BLaER1 (cell line): Measurements from ENCODE around the gene NR6A1.

Source experiments
- H3K27ac ChIP-seq: shearing (Covaris generic); formaldehyde crosslinking; 2 replicates; pipeline ENCODE4 v1.8.1; 2022
- H3K27me3 ChIP-seq: shearing (Covaris generic); formaldehyde crosslinking; 2 replicates; pipeline ENCODE4 v1.8.1; 2022
- H3K36me3 ChIP-seq: shearing (Covaris generic); formaldehyde crosslinking; 2 replicates; pipeline ENCODE4 v1.8.1; 2022
- H3K4me1 ChIP-seq: shearing (Covaris generic); formaldehyde crosslinking; 2 replicates; pipeline ENCODE4 v1.8.1; 2022
- H3K4me2 ChIP-seq: shearing (Covaris generic); formaldehyde crosslinking; 2 replicates; pipeline ENCODE4 v1.8.1; 2022
- H3K4me3 ChIP-seq: shearing (Covaris generic); formaldehyde crosslinking; 2 replicates; pipeline ENCODE4 v1.8.1; 2022
- H3K9ac ChIP-seq: shearing (Covaris generic); formaldehyde crosslinking; 2 replicates; pipeline ENCODE4 v1.8.1; 2022
- H3K9me3 ChIP-seq: shearing (Covaris generic); formaldehyde crosslinking; 2 replicates; pipeline ENCODE4 v1.8.1; 2022
- H4K20me1 ChIP-seq: shearing (Covaris generic); formaldehyde crosslinking; 2 replicates; pipeline ENCODE4 v1.8.1; 2022
- Cebpa-rat ChIP-seq: shearing (Covaris generic); IDR thresholded peaks from 2 replicates; pipeline ENCODE4 v1.8.1; 2022

The NR6A1 gene

DNA sequence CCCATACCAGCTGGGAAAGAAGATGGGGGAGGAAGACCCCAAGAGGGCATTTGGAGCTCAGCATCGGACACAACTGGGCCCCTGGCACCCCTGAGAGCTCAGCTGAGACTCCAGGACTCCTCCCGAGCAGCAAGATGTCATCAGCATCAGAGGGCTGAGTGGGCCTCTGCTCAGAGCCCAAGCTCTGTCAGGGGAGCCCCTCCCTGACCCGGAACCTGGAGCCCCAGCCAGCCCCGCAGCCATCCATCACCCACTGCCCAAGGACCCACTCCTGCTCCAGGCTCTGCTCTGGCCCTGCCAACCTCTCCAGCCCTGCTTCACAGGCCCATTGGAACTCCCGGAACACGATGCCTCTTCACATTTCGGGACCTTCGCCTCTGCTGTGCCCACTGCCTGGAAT is 273.7 kb downstream of the NR6A1 start:
- H3K36me3 ChIP-seq = no peaks in the 10 kb centered on the region
- TF ChIP-seq Cebpa-rat = no peak
- H3K27me3 ChIP-seq = peaks cover 19% of the 10 kb centered on the region
- H3K4me2 ChIP-seq = no peak overlapping the region
- no peaks in the 10 kb centered on the region; the same call in 1 of the 2 replicates for H4K20me1 ChIP-seq
- H3K4me3 ChIP-seq = no peak overlapping the region
- H3K4me1 ChIP-seq = peaks cover 16% of the 10 kb centered on the region
- no peaks in the 10 kb centered on the region for H3K9me3 ChIP-seq
- no peak overlapping the region for H3K27ac ChIP-seq
- H3K9ac ChIP-seq = no peak overlapping the region

GRCh38 chr9:124496463-124496862 is 274.6 kb downstream of the NR6A1 start:
- Histone ChIP-seq H3K4me1 (peaks cover 16% of the 10 kb centered on the region), H4K20me1 (no peaks in the 10 kb centered on the region), H3K27me3 (peaks cover 9% of the 10 kb centered on the region), H3K4me2 (peak overlapping the region; percentile 64), H3K9me3 (no peaks in the 10 kb centered on the region), H3K27ac (no peak overlapping the region), H3K4me3 (no peak overlapping the region), H3K9ac (no peak overlapping the region), H3K36me3 (no peaks in the 10 kb centered on the region)
- TF ChIP-seq Cebpa-rat = no peak

- Histone ChIP-seq H3K4me1 (peaks cover 16% of the 10 kb centered on the region), H4K20me1 (no peaks in the 10 kb centered on the region), H3K4me2 (peak overlapping the region; percentile 64), H3K4me3 (no peak overlapping the region), H3K27ac (no peak overlapping the region), H3K36me3 (no peaks in the 10 kb centered on the region), H3K27me3 (peaks cover 5% of the 10 kb centered on the region), H3K9me3 (no peaks in the 10 kb centered on the region), H3K9ac (no peak overlapping the region)
- no peak for TF ChIP-seq Cebpa-rat
Measured at GRCh38 chr9:124496075-124496449, 275.0 kb downstream of the NR6A1 start.

- Histone ChIP-seq H3K9me3 (no peaks in the 10 kb centered on the region), H3K9ac (no peak overlapping the region), H3K27ac (no peak overlapping the region), H3K36me3 (no peaks in the 10 kb centered on the region), H3K4me1 (peaks cover 16% of the 10 kb centered on the region), H3K27me3 (no peaks in the 10 kb centered on the region), H3K4me2 (peak overlapping the region; percentile 64), H3K4me3 (no peak overlapping the region), H4K20me1 (no peaks in the 10 kb centered on the region)
- no peak for TF ChIP-seq Cebpa-rat
Measured at GRCh38 chr9:124495126-124496074, 275.7 kb downstream of the NR6A1 start.

DNA sequence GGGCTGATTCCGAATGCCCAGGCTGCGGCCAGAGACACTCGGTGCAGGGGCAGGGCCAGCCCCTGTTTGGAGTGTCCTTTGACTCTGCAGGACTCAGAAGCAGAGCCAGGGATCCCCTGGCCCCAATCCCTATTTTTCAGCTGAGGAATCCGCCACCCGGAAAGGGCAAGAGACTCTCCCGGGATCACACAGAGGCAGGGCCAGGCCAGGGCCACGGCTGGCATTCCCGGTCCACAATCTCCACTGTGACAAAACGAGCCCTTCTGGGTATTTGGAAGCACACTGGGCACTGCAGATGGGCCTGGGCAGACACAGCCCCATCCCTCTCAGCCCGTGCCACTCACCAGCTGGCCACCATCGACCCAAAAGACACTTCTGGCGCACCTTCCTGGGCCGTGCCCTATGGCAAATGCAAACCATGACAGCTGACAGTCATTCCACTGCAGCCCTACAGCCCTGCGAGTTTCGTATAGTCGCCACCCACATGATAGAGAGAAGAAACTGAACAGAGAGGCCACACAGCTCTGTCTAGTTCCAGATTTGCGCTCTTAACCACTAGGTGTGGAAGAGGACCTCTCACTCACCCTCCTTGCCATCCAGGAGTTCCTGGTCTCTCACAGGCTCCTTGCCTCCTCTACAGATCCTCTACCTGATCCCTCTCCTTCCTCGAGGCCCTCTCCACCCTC is 277.2 kb downstream of the NR6A1 start:
- H3K27me3 ChIP-seq = no peaks in the 10 kb centered on the region
- peaks cover 16% of the 10 kb centered on the region for H3K4me1 ChIP-seq
- no peak overlapping the region for H3K4me3 ChIP-seq
- H3K9me3 ChIP-seq = no peaks in the 10 kb centered on the region
- no peak overlapping the region for H3K27ac ChIP-seq
- no peaks in the 10 kb centered on the region for H4K20me1 ChIP-seq
- TF ChIP-seq Cebpa-rat = no peak
- no peak overlapping the region for H3K4me2 ChIP-seq
- no peak overlapping the region for H3K9ac ChIP-seq
- no peaks in the 10 kb centered on the region for H3K36me3 ChIP-seq

GRCh38 chr9:124493218-124493617 is 277.9 kb downstream of the NR6A1 start:
- no peaks in the 10 kb centered on the region for H4K20me1 ChIP-seq
- H3K9me3 ChIP-seq = no peaks in the 10 kb centered on the region
- no peak overlapping the region for H3K9ac ChIP-seq
- TF ChIP-seq Cebpa-rat = no peak
- H3K27ac ChIP-seq = no peak overlapping the region
- no peaks in the 10 kb centered on the region for H3K27me3 ChIP-seq
- H3K4me3 ChIP-seq = no peak overlapping the region
- no peak overlapping the region for H3K4me2 ChIP-seq
- H3K4me1 ChIP-seq = peaks cover 16% of the 10 kb centered on the region
- no peaks in the 10 kb centered on the region for H3K36me3 ChIP-seq

- H3K9me3 ChIP-seq = no peaks in the 10 kb centered on the region
- no peaks in the 10 kb centered on the region for H3K36me3 ChIP-seq
- H3K27me3 ChIP-seq = no peaks in the 10 kb centered on the region
- TF ChIP-seq Cebpa-rat = no peak
- no peak overlapping the region for H3K4me2 ChIP-seq
- no peaks in the 10 kb centered on the region for H4K20me1 ChIP-seq
- H3K4me3 ChIP-seq = no peak overlapping the region
- H3K9ac ChIP-seq = no peak overlapping the region
- peaks cover 16% of the 10 kb centered on the region for H3K4me1 ChIP-seq
- no peak overlapping the region for H3K27ac ChIP-seq
Measured at GRCh38 chr9:124492818-124493217, 278.3 kb downstream of the NR6A1 start.

DNA sequence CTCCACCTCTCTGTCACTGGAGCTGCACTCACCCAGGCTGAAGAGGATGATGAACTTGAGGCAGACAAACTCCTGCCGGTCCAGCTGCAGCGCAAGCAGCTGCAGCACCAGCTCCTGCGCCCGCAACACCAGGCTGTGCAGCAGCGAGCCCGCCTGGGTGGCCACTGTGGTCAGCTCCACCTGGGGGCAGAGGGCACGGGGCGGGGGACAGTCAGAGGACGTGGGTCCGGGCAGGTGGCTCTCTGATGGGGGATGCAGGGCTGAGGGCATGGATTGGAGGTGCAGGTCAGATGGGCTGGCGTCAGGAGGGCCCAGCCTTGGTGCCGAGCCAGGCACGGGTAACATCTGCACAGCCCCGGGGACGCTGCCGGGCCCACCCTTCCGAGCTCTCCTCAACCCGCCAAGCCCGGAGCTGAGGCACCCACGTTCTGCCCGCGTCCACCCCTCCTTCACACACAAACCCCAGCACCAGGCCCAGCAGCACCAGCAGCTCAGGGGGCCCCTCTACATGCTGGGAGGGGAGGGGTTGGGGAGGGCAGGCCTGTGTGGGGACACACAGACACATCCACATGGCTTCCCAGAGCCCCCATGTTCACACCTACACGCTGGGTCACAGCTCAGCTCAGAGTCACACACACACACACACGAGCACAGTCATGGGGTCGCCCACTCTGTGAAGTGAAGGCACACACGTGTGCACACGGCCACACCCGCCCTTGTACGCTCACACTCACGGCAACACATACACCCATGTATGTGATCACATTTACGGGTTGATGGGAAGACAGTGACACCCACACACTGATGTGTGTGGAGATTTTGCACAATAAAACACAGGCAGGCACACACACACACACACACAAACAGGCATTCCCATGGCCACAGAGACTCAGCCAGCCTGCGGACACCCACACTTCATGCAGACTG is 279.8 kb downstream of the NR6A1 start:
- no peak overlapping the region for H3K27ac ChIP-seq
- no peaks in the 10 kb centered on the region for H3K27me3 ChIP-seq
- H4K20me1 ChIP-seq = no peaks in the 10 kb centered on the region
- no peak overlapping the region for H3K4me3 ChIP-seq
- H3K9ac ChIP-seq = no peak overlapping the region
- peaks cover 12% of the 10 kb centered on the region for H3K4me1 ChIP-seq
- H3K4me2 ChIP-seq = no peak overlapping the region
- no peaks in the 10 kb centered on the region for H3K36me3 ChIP-seq
- H3K9me3 ChIP-seq = no peaks in the 10 kb centered on the region
- no peak for TF ChIP-seq Cebpa-rat

GRCh38 chr9:124490004-124490403 is 281.1 kb downstream of the NR6A1 start:
- Histone ChIP-seq H3K27ac (no peak overlapping the region), H3K36me3 (no peaks in the 10 kb centered on the region), H3K9me3 (no peaks in the 10 kb centered on the region), H3K27me3 (no peaks in the 10 kb centered on the region), H3K4me1 (no peaks in the 10 kb centered on the region), H4K20me1 (no peaks in the 10 kb centered on the region), H3K9ac (no peak overlapping the region), H3K4me2 (no peak overlapping the region), H3K4me3 (no peak overlapping the region)
- no peak for TF ChIP-seq Cebpa-rat
